Measurements from ENCODE around the gene FBXO47. TPM values are rescaled to one million over a fixed set of nuclear protein-coding genes. Genes with fewer than 3 reads are reported as not detected.

FBXO47 gene
- total RNA-seq, 1 donor from 2014 or later: not detected

GRCh38 chr17:38899421-38899820, 67.8 kb downstream of the FBXO47 start:
- no peak for TF ChIP-seq CTCF (IDR thresholded peaks at IDR 0.05; ENCODE audit: unreplicated experiment)
- peaks cover 29% of the 10 kb centered on the region for H3K36me3 Mint-ChIP-seq

DNA sequence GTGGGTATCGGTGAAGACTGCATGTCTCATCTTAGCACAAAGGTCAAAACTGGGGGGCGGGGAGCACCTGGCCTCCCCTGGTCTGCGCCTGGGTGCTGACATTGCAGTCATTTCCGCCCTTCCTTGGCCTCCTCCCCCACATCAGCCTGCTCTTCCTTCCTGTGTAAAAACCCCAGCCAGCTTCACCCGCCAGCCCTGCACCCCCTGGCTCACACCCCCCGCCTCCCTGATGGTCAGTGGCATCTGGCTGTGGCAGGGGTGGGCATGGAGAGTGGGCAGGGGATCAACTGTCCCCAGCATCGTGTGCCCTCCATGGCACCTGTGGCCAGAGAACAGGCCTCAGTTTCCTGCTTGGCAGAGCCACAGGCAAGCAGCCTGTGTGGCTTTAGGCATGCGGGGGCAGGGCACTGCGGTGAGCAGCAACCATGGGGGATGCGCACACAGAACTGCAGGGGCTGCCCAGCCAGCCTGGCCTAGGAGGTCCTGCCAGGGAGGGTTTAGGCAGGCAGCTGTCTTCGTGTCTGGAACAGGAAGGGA, 68.3 kb downstream of the FBXO47 start:
- Mint-ChIP-seq H3K9me3 (no peaks in the 10 kb centered on the region), H3K4me3 (no peak overlapping the region), H3K4me1 (peaks cover 8% of the 10 kb centered on the region), H3K36me3 (peaks cover 29% of the 10 kb centered on the region), H3K27ac (no peak overlapping the region), H3K27me3 (ENCODE audit: low read depth) (no peaks in the 10 kb centered on the region)
- TF ChIP-seq CTCF (IDR thresholded peaks at IDR 0.05; ENCODE audit: unreplicated experiment): no peak
- no peak for DNase-seq (ENCODE audit: low spot score in 2 of 2, unreplicated experiment in 2 of 2)

More at GRCh38 chr17:38899421-38899820, 67.8 kb downstream of the FBXO47 start:
- H3K4me3 Mint-ChIP-seq: no peak overlapping the region
- H3K27ac Mint-ChIP-seq: no peak overlapping the region
- no peaks in the 10 kb centered on the region for H3K9me3 Mint-ChIP-seq
- no peaks in the 10 kb centered on the region for H3K27me3 Mint-ChIP-seq (ENCODE audit: low read depth)
- DNase-seq (ENCODE audit: low spot score in 2 of 2, unreplicated experiment in 2 of 2): no peak
- H3K4me1 Mint-ChIP-seq: peaks cover 8% of the 10 kb centered on the region

DNA sequence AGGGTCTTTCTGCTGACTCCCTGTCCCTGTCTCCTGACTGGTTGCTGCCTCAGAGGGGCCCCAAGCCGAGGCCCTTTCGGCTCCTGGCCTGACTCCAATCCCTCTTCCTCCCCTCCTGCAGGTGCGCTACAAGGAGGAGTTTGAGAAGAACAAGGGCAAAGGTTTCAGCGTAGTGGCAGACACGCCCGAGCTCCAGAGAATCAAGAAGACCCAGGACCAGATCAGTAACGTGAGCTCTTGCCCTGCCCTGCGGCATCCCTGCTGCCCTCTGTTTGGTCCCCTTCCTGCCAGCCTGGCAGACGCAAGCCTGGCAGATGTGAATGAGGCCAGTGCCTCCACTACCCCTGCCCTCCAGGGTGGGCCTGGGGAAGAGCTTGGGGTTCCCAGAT, 68.9 kb downstream of the FBXO47 start:
- no peaks in the 10 kb centered on the region for H3K9me3 Mint-ChIP-seq
- peaks cover 8% of the 10 kb centered on the region for H3K4me1 Mint-ChIP-seq
- no peak overlapping the region for H3K27ac Mint-ChIP-seq
- H3K4me3 Mint-ChIP-seq: no peak overlapping the region
- no peaks in the 10 kb centered on the region for H3K27me3 Mint-ChIP-seq (ENCODE audit: low read depth)
- no peak for DNase-seq (ENCODE audit: low spot score in 2 of 2, unreplicated experiment in 2 of 2)
- TF ChIP-seq CTCF (IDR thresholded peaks at IDR 0.05; ENCODE audit: unreplicated experiment): no peak
- peaks cover 26% of the 10 kb centered on the region for H3K36me3 Mint-ChIP-seq

GRCh38 chr17:38897671-38898290, 69.4 kb downstream of the FBXO47 start:
- Mint-ChIP-seq H3K27me3 (ENCODE audit: low read depth) (no peaks in the 10 kb centered on the region), H3K9me3 (no peaks in the 10 kb centered on the region), H3K4me3 (no peak overlapping the region), H3K27ac (peak overlapping the region; percentile 34), H3K36me3 (peaks cover 22% of the 10 kb centered on the region), H3K4me1 (peaks cover 8% of the 10 kb centered on the region)
- TF ChIP-seq CTCF (IDR thresholded peaks at IDR 0.05; ENCODE audit: unreplicated experiment): no peak
- no peak for DNase-seq (ENCODE audit: low spot score in 2 of 2, unreplicated experiment in 2 of 2)

DNA sequence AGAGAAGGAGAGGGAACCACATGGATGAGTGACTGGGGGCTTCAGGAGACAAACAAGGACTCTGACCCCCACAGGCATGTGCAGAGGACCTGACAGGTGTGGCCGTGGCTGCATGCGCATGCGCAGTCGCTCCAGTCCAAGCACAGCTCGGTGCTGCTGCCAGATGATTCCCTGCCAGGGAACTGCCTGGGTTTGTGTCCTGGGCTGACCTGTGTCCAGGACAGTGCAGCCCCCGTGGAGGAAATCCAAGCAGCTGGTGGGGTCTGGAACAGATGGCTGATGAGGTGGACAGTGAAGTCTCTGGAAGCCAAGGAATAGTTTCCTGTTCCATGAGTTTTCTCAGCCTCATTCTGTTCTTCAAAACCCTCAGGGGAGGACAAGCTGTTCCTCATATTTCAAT, 70.0 kb downstream of the FBXO47 start:
- H3K27me3 Mint-ChIP-seq (ENCODE audit: low read depth): no peaks in the 10 kb centered on the region
- peaks cover 23% of the 10 kb centered on the region for H3K36me3 Mint-ChIP-seq
- no peak overlapping the region for H3K4me3 Mint-ChIP-seq
- DNase-seq (ENCODE audit: low spot score in 2 of 2, unreplicated experiment in 2 of 2): no peak
- H3K4me1 Mint-ChIP-seq: peaks cover 8% of the 10 kb centered on the region
- no peak overlapping the region for H3K27ac Mint-ChIP-seq
- TF ChIP-seq CTCF (IDR thresholded peaks at IDR 0.05; ENCODE audit: unreplicated experiment): no peak
- H3K9me3 Mint-ChIP-seq: no peaks in the 10 kb centered on the region
